Karpas-422 (cell line): ENCODE measurements around the gene MMP24. TPM values are rescaled to one million over a fixed set of nuclear protein-coding genes. Genes with fewer than 3 reads are reported as not detected.

Experiments
- DNase-seq: peaks from one replicate; pipeline ENCODE4 v3.0.0-alpha.2; 2015
- H2AFZ ChIP-seq: fragments of 200-600 bp; sonication (generic); 2 replicates; pipeline ENCODE4 v1.6.1; 2014; ENCODE audit warnings: antibody characterized with exemption, low read length, mixed read lengths
- H3K27ac ChIP-seq: fragments of 200-600 bp; sonication (generic); 2 replicates; pipeline ENCODE4 v1.5.1; 2014; ENCODE audit warnings: mild to moderate bottlenecking, low read length, moderate library complexity
- H3K27me3 ChIP-seq: fragments of 200-600 bp; sonication (generic); 2 replicates; pipeline ENCODE4 v1.6.1; 2014; ENCODE audit warnings: low read length, mixed read lengths
- H3K36me3 ChIP-seq: fragments of 200-600 bp; sonication (generic); 2 replicates; pipeline ENCODE4 v1.6.1; 2014; ENCODE audit warnings: low read length, mixed read lengths; ENCODE audit not compliant: insufficient read depth
- H3K4me1 ChIP-seq: fragments of 200-600 bp; sonication (generic); 2 replicates; pipeline ENCODE4 v1.6.1; 2014; ENCODE audit warnings: mild to moderate bottlenecking, low read length, mixed read lengths
- H3K4me2 ChIP-seq: fragments of 200-600 bp; sonication (generic); 2 replicates; pipeline ENCODE4 v1.6.1; 2014; ENCODE audit warnings: low read length, low read depth, mild to moderate bottlenecking; ENCODE audit not compliant: poor library complexity, severe bottlenecking
- H3K4me3 ChIP-seq: fragments of 200-600 bp; sonication (generic); 2 replicates; pipeline ENCODE4 v1.5.1; 2014; ENCODE audit warnings: mild to moderate bottlenecking, antibody characterized with exemption, low read length, mixed read lengths
- H3K79me2 ChIP-seq: fragments of 200-600 bp; sonication (generic); 2 replicates; pipeline ENCODE4 v1.6.1; 2014; ENCODE audit warnings: mild to moderate bottlenecking, low read length, mixed read lengths
- H3K9ac ChIP-seq: fragments of 200-600 bp; sonication (generic); 2 replicates; pipeline ENCODE4 v1.6.0; 2014; ENCODE audit warnings: low read length
- H3K9me2 ChIP-seq: fragments of 200-600 bp; sonication (generic), shearing (Covaris generic); replicated peaks from 2 replicates; pipeline ENCODE4 v1.6.0; 2014; ENCODE audit warnings: mild to moderate bottlenecking, low read length, moderate library complexity; ENCODE audit not compliant: insufficient read depth
- H3K9me3 ChIP-seq: fragments of 300-700, 200-600 bp; sonication (generic); 2 replicates; pipeline ENCODE4 v1.6.1; 2014; ENCODE audit warnings: low read length, mixed read lengths
- H4K20me1 ChIP-seq: fragments of 200-600 bp; sonication (generic); 2 replicates; pipeline ENCODE4 v1.6.1; 2014; ENCODE audit warnings: mild to moderate bottlenecking, antibody characterized with exemption, low read length, low read depth; ENCODE audit not compliant: insufficient read depth
- total RNA-seq: library from RNA; depleted of rRNA; stranded (reverse); fragments of >200 nt; shearing (Covaris generic); gene quantifications from 2 replicates; pipeline ENCODE4 v1.2.3, GENCODE V29; 2014; ENCODE audit warnings: low replicate concordance

The MMP24 gene
- total RNA-seq, 1 experiment from 2014 or later: 0.60 TPM

DNA sequence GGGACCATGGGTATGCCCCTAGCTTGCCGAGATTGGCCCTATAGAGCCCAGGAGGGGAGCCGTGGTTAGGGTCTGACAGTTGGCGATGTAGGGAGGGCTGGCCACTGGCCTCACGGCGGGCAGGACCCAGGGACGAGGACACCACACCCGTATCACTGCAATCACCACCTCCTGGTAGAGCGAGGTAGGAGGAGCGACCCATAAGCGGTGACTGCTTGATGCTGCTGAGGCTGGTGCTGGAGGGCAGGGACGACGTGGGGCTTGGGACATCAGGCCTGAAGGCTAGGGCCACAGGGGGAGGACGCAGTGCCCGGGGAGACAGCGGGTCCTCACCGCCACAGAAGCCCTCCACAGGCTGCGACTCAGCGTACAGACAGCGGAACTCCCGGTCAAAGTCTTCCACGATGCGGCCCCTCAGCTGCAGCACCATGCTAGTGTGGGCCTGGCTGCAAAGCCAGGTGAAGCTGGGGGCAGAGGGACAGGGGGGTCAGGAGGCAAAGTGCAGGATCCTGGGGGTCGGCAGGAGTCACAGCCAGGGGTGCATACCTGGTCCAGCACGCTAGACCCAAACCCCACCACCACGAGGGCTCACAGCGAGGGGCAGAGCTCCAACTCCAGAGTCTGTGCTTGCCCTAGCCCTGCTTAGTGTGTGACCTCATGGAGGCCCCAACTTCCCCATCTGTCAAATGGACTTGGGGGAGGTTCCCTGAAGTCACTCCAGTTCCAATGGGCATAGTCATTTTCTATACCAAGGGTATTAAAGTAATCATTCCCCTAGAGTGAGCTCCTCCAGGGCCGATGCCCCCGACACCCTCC, 61.2 kb downstream of the MMP24 start:
- no peak overlapping the region for H3K4me2 ChIP-seq
- no peaks in the 10 kb centered on the region for H3K27me3 ChIP-seq
- no peak for DNase-seq
- H3K27ac ChIP-seq: no peak overlapping the region
- no peaks in the 10 kb centered on the region for H3K9me3 ChIP-seq
- H3K79me2 ChIP-seq: peaks cover 18% of the 10 kb centered on the region
- peaks cover 3% of the 10 kb centered on the region; the same call in 1 of the 2 replicates for H4K20me1 ChIP-seq
- H2AFZ ChIP-seq: no peak overlapping the region
- H3K9ac ChIP-seq: no peak overlapping the region
- H3K4me3 ChIP-seq: no peak overlapping the region
- H3K4me1 ChIP-seq: peaks cover 13% of the 10 kb centered on the region
- H3K9me2 ChIP-seq: no peaks in the 10 kb centered on the region
- 0 out of 2 replicates have a peak, but pooled peaks cover 3% of the 10 kb centered on the region for H3K36me3 ChIP-seq

GRCh38 chr20:35288325-35289060, 62.0 kb downstream of the MMP24 start:
- Histone ChIP-seq H3K4me3 (no peak overlapping the region), H3K27ac (no peak overlapping the region), H3K27me3 (no peaks in the 10 kb centered on the region)

GRCh38 chr20:35290186-35290886, 63.8 kb downstream of the MMP24 start:
- Histone ChIP-seq H3K9me2 (no peaks in the 10 kb centered on the region), H3K27me3 (no peaks in the 10 kb centered on the region), H3K36me3 (no peaks in the 10 kb centered on the region), H3K4me2 (no peak overlapping the region), H3K4me1 (peaks cover 1% of the 10 kb centered on the region), H2AFZ (no peak overlapping the region), H3K27ac (no peak overlapping the region), H3K9ac (no peak overlapping the region), H3K79me2 (no peaks in the 10 kb centered on the region), H3K9me3 (no peaks in the 10 kb centered on the region), H4K20me1 (no peaks in the 10 kb centered on the region), H3K4me3 (no peak overlapping the region)
- DNase-seq: no peak

More at GRCh38 chr20:35288325-35289060, 62.0 kb downstream of the MMP24 start:
- no peaks in the 10 kb centered on the region for H3K9me2 ChIP-seq
- 0 out of 2 replicates have a peak, but pooled peaks cover under 1% of the 10 kb centered on the region for H3K36me3 ChIP-seq
- no peaks in the 10 kb centered on the region for H3K9me3 ChIP-seq
- H3K4me1 ChIP-seq: peaks cover 9% of the 10 kb centered on the region
- no peak overlapping the region for H2AFZ ChIP-seq
- no peak overlapping the region for H3K9ac ChIP-seq
- no peak for DNase-seq
- peaks cover 3% of the 10 kb centered on the region; the same call in 1 of the 2 replicates for H4K20me1 ChIP-seq
- no peak overlapping the region for H3K4me2 ChIP-seq
- H3K79me2 ChIP-seq: peaks cover 10% of the 10 kb centered on the region

- Histone ChIP-seq H3K36me3 (no peaks in the 10 kb centered on the region), H3K9me2 (no peaks in the 10 kb centered on the region), H2AFZ (no peak overlapping the region), H3K27ac (no peak overlapping the region), H3K9ac (no peak overlapping the region), H3K9me3 (no peaks in the 10 kb centered on the region), H3K4me2 (no peak overlapping the region), H4K20me1 (no peaks in the 10 kb centered on the region), H3K4me1 (no peaks in the 10 kb centered on the region), H3K79me2 (no peaks in the 10 kb centered on the region), H3K27me3 (no peaks in the 10 kb centered on the region), H3K4me3 (no peak overlapping the region)
- no peak for DNase-seq
Measured at GRCh38 chr20:35290887-35291417, 64.5 kb downstream of the MMP24 start.

- no peaks in the 10 kb centered on the region for H3K9me3 ChIP-seq
- no peak within 1 kb of the TSS for H3K9ac ChIP-seq
- no peaks in the 10 kb centered on the region for H3K27me3 ChIP-seq
- H2AFZ ChIP-seq: no peak within 1 kb of the TSS
- no peaks in the 10 kb centered on the region for H3K4me1 ChIP-seq
- no peak for DNase-seq
- no peaks in the 10 kb centered on the region for H3K79me2 ChIP-seq
- H4K20me1 ChIP-seq: no peaks in the 10 kb centered on the region
- no peak within 1 kb of the TSS for H3K4me3 ChIP-seq
- no peak within 1 kb of the TSS for H3K27ac ChIP-seq
- no peak within 1 kb of the TSS for H3K4me2 ChIP-seq
- H3K36me3 ChIP-seq: no peaks in the 10 kb centered on the region
- H3K9me2 ChIP-seq: no peaks in the 10 kb centered on the region
Measured at GRCh38 chr20:35291654-35292503, 65.4 kb downstream of the MMP24 start, which contains the start of gene FAM83C. Gene FAM83C, minus strand, starts transcription at chr20:35292425. Its CDS starts 121 bp downstream, at chr20:35292304.

- no peak overlapping the region for H2AFZ ChIP-seq
- H3K79me2 ChIP-seq: no peaks in the 10 kb centered on the region
- H3K4me2 ChIP-seq: no peak overlapping the region
- H3K27me3 ChIP-seq: no peaks in the 10 kb centered on the region
- no peak overlapping the region for H3K4me3 ChIP-seq
- H4K20me1 ChIP-seq: no peaks in the 10 kb centered on the region
- no peaks in the 10 kb centered on the region for H3K36me3 ChIP-seq
- H3K9me3 ChIP-seq: no peaks in the 10 kb centered on the region
- H3K9me2 ChIP-seq: no peaks in the 10 kb centered on the region
- H3K9ac ChIP-seq: no peak overlapping the region
- no peak for DNase-seq
- no peak overlapping the region for H3K27ac ChIP-seq
- no peaks in the 10 kb centered on the region for H3K4me1 ChIP-seq
Measured at GRCh38 chr20:35292504-35293285, 66.2 kb downstream of the MMP24 start.
